AG04450 (cell line): ENCODE data around the gene SYCN. TPM values are rescaled to one million over a fixed set of nuclear protein-coding genes. Genes with fewer than 3 reads are reported as not detected.

Experiments
- CTCF ChIA-PET: fragments of 300-600, 350-600 bp; formaldehyde crosslinking; extraction: SDS; loops from one replicate; lab custom pipeline; 2022; ENCODE audit warnings: antibody characterized with exemption, inconsistent platforms; lab: Charles Lee
- POLR2A ChIA-PET: fragments of 350-600 bp; formaldehyde crosslinking; extraction: SDS; loops from one replicate; lab custom pipeline; 2021; ENCODE audit warnings: antibody characterized with exemption, inconsistent platforms; lab: Yijun Ruan, JAX
- DNase-seq: peaks from one replicate; pipeline ENCODE4 v3.0.0-alpha.2; 2011; ENCODE audit warnings: low read depth, low spot score
- H3K27ac ChIP-seq: one replicate; pipeline ENCODE4 v1.5.1; 2012; ENCODE audit warnings: low read depth, low read length, control low read depth
- H3K27me3 ChIP-seq: one replicate; pipeline ENCODE4 v1.6.0; 2012; ENCODE audit warnings: low read length; ENCODE audit not compliant: control insufficient read depth, insufficient read depth
- H3K4me3 ChIP-seq: 2 replicates; pipeline ENCODE4 v1.5.1; 2011; ENCODE audit warnings: mild to moderate bottlenecking, low read depth, low read length, control low read depth
- H3K9me3 ChIP-seq: 2 replicates; pipeline ENCODE4 v1.5.1; 2012; ENCODE audit warnings: low read length; ENCODE audit not compliant: control insufficient read depth, insufficient read depth
- CTCF ChIP-seq: IDR thresholded peaks from 2 replicates; pipeline ENCODE4 v1.5.1; 2011; ENCODE audit warnings: low read depth, low read length, control low read depth, inconsistent platforms
- polyA minus RNA-seq: library from RNA; depleted of rRNA, polyadenylated mRNA; stranded (reverse); fragments of >200 nt; gene quantifications from 2 replicates; pipeline ENCODE4 v1.2.3, GENCODE V29; 2011; rRNA and poly(A)+ RNA removed
- polyA plus RNA-seq: library from polyadenylated mRNA; depleted of rRNA; stranded (reverse); fragments of >200 nt; gene quantifications from 2 replicates; pipeline ENCODE4 v1.2.3, GENCODE V29; 2011; rRNA removed

SYCN gene
- polyA plus RNA-seq (not detected in 2 replicates), polyA minus RNA-seq (not detected in 2 replicates)

- no peak within 1 kb of the TSS for H3K27ac ChIP-seq
- no peaks in the 10 kb centered on the region; the same call in 1 of the 2 replicates for H3K9me3 ChIP-seq
- H3K4me3 ChIP-seq = no peak within 1 kb of the TSS
- ChIA-PET CTCF (interaction anchor here (0.8 to 1.1 kb wide), 2 partner anchors 9 to 16 kb away, joined by 3 read pairs; no protein-coding TSS in a partner anchor), POLR2A (no interaction called here)
- no peak for TF ChIP-seq CTCF
- DNase-seq = no peak
- peaks cover 38% of the 10 kb centered on the region for H3K27me3 ChIP-seq
Observed at GRCh38 chr19:39203372-39204341, at the start of gene SYCN. SYCN (minus strand) TSS chr19:39204263; CDS start chr19:39204254, 9 bp downstream.

DNA sequence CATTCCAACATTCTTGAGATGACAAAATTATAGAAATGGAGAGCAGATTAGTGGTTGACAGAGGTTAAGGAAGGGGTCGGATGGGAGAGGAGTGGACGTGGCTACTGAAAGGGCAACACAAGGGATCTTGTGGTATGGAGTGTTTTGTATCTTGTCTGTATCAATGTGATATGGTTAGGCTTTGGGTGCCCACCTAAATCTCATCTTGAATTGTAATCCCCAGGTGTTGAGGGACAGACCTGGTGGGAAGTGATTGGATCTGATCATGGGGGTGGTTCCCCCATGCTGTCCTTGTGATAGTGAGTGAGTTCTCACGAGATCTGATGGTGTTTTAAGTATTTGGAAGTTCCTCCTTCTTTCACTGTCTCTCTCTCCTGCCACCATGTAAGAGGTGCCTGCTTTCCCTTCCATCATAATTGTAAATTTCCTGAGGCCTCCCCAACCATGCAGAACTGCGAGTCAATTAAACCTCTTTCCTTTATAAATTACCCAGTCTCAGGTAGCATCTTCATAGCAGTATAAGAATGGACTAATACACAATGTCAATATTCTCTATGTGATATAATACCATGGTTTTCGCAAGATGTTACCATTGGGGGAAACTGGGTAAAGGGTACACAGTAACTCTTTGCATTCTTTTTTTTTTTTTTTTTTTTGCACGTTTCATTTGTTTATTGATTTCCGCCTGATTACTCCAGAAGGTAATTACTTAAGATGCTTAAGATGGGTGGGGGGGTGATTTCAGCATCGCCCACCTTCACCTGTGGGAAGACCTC lies 49.5 kb upstream of the SYCN start:
- ChIA-PET CTCF (no interaction called here), POLR2A (no interaction called here)
- no peak overlapping the region for H3K4me3 ChIP-seq
- H3K27me3 ChIP-seq = peaks cover 38% of the 10 kb centered on the region
- H3K9me3 ChIP-seq = no peaks in the 10 kb centered on the region; the same call in 1 of the 2 replicates
- no peak for DNase-seq
- TF ChIP-seq CTCF = no peak
- H3K27ac ChIP-seq = no peak overlapping the region

- H3K27ac ChIP-seq = no peak overlapping the region
- DNase-seq = no peak
- CTCF ChIA-PET = no interaction called here
- no peak overlapping the region for H3K4me3 ChIP-seq
- H3K9me3 ChIP-seq = peaks cover 6% of the 10 kb centered on the region; the same call in 1 of the 2 replicates
- POLR2A ChIA-PET = no interaction called here
- H3K27me3 ChIP-seq = peaks cover 47% of the 10 kb centered on the region
- TF ChIP-seq CTCF = no peak
Observed at GRCh38 chr19:39252458-39252857, 48.4 kb upstream of the SYCN start.

- TF ChIP-seq CTCF = no peak
- H3K9me3 ChIP-seq = peaks cover 12% of the 10 kb centered on the region; the same call in 1 of the 2 replicates
- no peak overlapping the region for H3K27ac ChIP-seq
- DNase-seq = no peak
- POLR2A ChIA-PET = no interaction called here
- H3K4me3 ChIP-seq = no peak overlapping the region
- H3K27me3 ChIP-seq = peaks cover 53% of the 10 kb centered on the region
- CTCF ChIA-PET = no interaction called here
Observed at GRCh38 chr19:39251846-39252245, 47.8 kb upstream of the SYCN start.
